ENCODE measurements around the gene CCDC85A.

CCDC85A gene

GRCh38 chr2:56318147-56318546 lies 134.4 kb downstream of the CCDC85A start:
- no peaks in the 10 kb centered on the region for H3K36me3 ChIP-seq (ENCODE audit: insufficient read depth, low read length)
- H3K4me1 ChIP-seq (ENCODE audit: insufficient read depth, low read length), result no peaks in the 10 kb centered on the region
- no peak overlapping the region for H3K9ac ChIP-seq (ENCODE audit: low read depth, low read length)
- H3K9me3 ChIP-seq (ENCODE audit: control insufficient read depth, insufficient read depth, low read length), result no peaks in the 10 kb centered on the region

DNA sequence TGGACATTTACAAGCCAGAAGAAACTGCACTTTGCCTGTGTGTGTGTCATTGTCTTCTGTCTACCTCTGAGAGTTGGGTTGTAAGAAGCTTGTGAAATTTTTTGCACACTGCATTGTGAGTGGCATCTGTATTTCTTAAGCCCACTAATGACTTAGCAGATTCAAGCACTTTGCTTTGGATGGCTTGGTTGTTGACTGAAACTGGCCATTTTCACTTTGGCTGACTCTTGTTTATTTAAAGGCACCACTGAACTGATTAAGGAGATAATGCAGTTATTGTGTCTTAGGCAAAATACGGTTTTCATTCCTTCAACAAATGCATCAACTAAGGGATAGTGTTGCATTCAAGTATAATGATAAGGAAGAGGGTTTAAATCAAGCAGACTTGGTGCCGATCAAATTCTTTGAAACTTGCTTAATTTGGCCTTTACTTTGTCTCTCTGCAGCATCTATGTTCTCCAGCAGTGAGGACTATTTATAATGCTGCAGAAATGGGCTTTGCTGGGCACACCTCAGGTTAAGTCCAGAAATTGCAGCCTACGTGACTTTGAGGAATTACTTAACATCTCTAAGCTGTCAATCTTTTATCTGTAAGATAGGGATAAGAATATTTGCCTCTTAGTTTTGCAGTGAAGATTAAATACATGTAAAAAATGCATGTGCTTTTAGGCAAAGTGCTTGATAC lies 142.0 kb downstream of the CCDC85A start:
- Histone ChIP-seq H3K9me3 (ENCODE audit: control insufficient read depth, insufficient read depth, low read length) (no peaks in the 10 kb centered on the region), H3K9ac (ENCODE audit: low read depth, low read length) (no peak overlapping the region)

GRCh38 chr2:56326346-56326741 lies 142.6 kb downstream of the CCDC85A start:
- no peak overlapping the region for H3K9ac ChIP-seq (ENCODE audit: low read depth, low read length)
- no peaks in the 10 kb centered on the region for H3K4me1 ChIP-seq (ENCODE audit: insufficient read depth, low read length)
- H3K36me3 ChIP-seq (ENCODE audit: insufficient read depth, low read length), result no peaks in the 10 kb centered on the region
- no peaks in the 10 kb centered on the region for H3K9me3 ChIP-seq (ENCODE audit: control insufficient read depth, insufficient read depth, low read length)

More for the DNA sequence above, 142.0 kb downstream of the CCDC85A start:
- no peaks in the 10 kb centered on the region for H3K4me1 ChIP-seq (ENCODE audit: insufficient read depth, low read length)
- H3K36me3 ChIP-seq (ENCODE audit: insufficient read depth, low read length), result no peaks in the 10 kb centered on the region

DNA sequence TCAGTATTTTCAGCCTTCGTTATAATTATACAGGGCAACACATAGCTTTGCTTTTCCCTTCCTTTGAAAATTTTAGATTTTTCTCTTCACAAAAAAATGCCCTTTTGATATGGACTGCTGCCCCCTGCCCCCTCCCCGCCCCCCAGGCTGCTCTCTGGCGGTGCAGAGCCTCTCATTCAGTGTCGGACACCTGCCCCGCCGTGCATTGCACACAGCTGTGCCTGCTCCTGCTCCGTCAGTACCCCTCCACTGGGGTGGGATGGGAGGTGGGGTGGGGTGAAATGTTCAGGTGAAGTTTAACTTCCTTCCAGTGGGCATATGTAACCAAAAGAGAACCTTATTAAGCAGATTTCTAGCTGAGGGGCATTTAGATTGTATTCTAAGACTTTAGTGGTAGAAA lies 148.0 kb downstream of the CCDC85A start:
- H3K9ac ChIP-seq (ENCODE audit: low read depth, low read length), result no peak overlapping the region
- no peaks in the 10 kb centered on the region for H3K9me3 ChIP-seq (ENCODE audit: control insufficient read depth, insufficient read depth, low read length)
- peaks cover 22% of the 10 kb centered on the region for H3K4me1 ChIP-seq (ENCODE audit: insufficient read depth, low read length)
- H3K36me3 ChIP-seq (ENCODE audit: insufficient read depth, low read length), result no peaks in the 10 kb centered on the region

GRCh38 chr2:56333812-56334485 lies 150.2 kb downstream of the CCDC85A start:
- H3K9me3 ChIP-seq (ENCODE audit: control insufficient read depth, insufficient read depth, low read length), result no peaks in the 10 kb centered on the region
- no peaks in the 10 kb centered on the region for H3K36me3 ChIP-seq (ENCODE audit: insufficient read depth, low read length)
- H3K9ac ChIP-seq (ENCODE audit: low read depth, low read length), result no peak overlapping the region
- H3K4me1 ChIP-seq (ENCODE audit: insufficient read depth, low read length), result peaks cover 30% of the 10 kb centered on the region

- no peaks in the 10 kb centered on the region for H3K9me3 ChIP-seq (ENCODE audit: control insufficient read depth, insufficient read depth, low read length)
- no peak overlapping the region for H3K9ac ChIP-seq (ENCODE audit: low read depth, low read length)
- peaks cover 32% of the 10 kb centered on the region for H3K4me1 ChIP-seq (ENCODE audit: insufficient read depth, low read length)
- no peaks in the 10 kb centered on the region for H3K36me3 ChIP-seq (ENCODE audit: insufficient read depth, low read length)
Observed at GRCh38 chr2:56334622-56335021, 150.8 kb downstream of the CCDC85A start.

- H3K9ac ChIP-seq (ENCODE audit: low read depth, low read length), result no peak overlapping the region
Observed at GRCh38 chr2:56335101-56335500, 151.3 kb downstream of the CCDC85A start.

DNA sequence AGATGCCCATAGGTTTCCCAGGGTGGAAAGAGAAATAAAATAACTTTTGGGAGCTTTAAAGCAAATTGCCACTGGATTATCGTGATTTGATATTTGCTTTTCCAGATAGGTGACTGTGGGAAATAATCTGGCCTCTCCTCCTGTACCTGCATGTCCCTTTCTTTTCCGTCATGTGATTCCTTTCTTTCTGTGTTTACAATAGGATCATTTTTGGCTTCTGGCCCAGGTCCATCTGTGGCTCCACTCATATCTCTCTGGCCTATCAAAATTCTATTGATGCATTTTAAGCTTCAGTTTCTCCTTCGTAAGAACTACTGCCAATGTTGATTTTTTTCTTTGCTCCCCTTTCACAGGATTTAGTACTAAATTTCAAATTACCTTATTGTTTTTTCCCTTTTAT lies 153.6 kb downstream of the CCDC85A start:
- Histone ChIP-seq H3K9ac (ENCODE audit: low read depth, low read length) (no peak overlapping the region), H3K4me1 (ENCODE audit: insufficient read depth, low read length) (peaks cover 32% of the 10 kb centered on the region), H3K36me3 (ENCODE audit: insufficient read depth, low read length) (no peaks in the 10 kb centered on the region), H3K9me3 (ENCODE audit: control insufficient read depth, insufficient read depth, low read length) (no peaks in the 10 kb centered on the region)

More at GRCh38 chr2:56335101-56335500, 151.3 kb downstream of the CCDC85A start:
- Histone ChIP-seq H3K36me3 (ENCODE audit: insufficient read depth, low read length) (no peaks in the 10 kb centered on the region), H3K9me3 (ENCODE audit: control insufficient read depth, insufficient read depth, low read length) (no peaks in the 10 kb centered on the region), H3K4me1 (ENCODE audit: insufficient read depth, low read length) (peaks cover 32% of the 10 kb centered on the region)

DNA sequence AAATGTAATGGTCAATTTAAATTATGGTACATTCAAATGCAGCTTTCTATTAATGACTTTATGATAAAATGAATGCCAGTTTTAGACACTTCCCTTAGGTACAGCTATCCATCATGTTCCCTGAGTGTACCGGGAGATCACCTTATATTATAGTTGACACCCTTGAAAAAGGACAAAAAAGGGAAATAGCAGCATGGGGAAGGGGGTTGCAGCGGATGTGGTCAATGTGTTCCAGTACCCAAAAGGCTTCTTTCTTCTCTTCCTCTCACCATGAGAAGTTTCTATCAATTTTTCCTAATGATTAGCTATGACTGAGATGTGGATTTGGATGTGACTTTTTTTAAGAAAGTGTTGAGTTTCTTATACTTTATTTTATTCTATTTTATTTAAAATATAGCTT lies 154.4 kb downstream of the CCDC85A start:
- peaks cover 29% of the 10 kb centered on the region for H3K4me1 ChIP-seq (ENCODE audit: insufficient read depth, low read length)
- H3K36me3 ChIP-seq (ENCODE audit: insufficient read depth, low read length), result no peaks in the 10 kb centered on the region
- H3K9ac ChIP-seq (ENCODE audit: low read depth, low read length), result no peak overlapping the region
- no peaks in the 10 kb centered on the region for H3K9me3 ChIP-seq (ENCODE audit: control insufficient read depth, insufficient read depth, low read length)

DNA sequence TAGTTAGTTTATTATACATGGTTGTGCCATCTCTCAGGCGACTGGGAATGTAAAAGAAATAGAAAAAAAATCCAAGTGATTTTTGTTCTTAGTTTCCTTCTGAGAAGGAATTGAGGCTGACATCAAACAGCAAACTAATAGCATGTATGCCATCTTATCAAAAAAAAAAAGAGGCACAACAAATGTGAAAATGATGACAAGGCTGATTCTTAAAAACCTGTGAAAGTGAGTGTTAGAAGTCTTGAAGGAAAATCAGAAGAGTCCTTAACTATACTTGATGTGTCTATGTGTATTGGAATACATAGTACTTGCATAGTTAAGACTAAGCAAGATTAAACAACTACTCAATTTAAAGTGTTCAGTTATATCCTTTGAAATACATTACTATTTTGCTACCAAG lies 161.0 kb downstream of the CCDC85A start:
- Histone ChIP-seq H3K4me1 (ENCODE audit: insufficient read depth, low read length) (peaks cover 4% of the 10 kb centered on the region; the same call in 1 of the 2 replicates), H3K9ac (ENCODE audit: low read depth, low read length) (no peak overlapping the region), H3K9me3 (ENCODE audit: control insufficient read depth, insufficient read depth, low read length) (no peaks in the 10 kb centered on the region), H3K36me3 (ENCODE audit: insufficient read depth, low read length) (no peaks in the 10 kb centered on the region)

DNA sequence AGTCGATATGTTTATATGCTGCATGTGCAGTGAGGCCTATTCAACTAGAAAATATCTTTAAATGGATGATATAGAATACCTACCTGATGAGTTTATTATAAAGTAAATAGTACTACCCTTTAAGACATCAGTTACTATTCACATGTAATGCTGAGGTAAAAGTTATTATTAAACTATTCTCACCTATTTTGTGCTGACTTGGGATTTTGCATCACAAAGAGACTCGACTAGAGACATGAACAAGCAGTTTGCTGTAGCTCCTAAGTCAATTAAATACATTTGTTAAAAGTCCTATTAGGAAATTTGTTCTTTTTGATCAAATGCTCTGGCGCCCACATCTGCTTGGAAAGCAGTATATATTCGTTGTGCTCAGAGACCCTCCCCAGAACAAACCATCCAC lies 164.1 kb downstream of the CCDC85A start:
- Histone ChIP-seq H3K9me3 (ENCODE audit: control insufficient read depth, insufficient read depth, low read length) (no peaks in the 10 kb centered on the region), H3K9ac (ENCODE audit: low read depth, low read length) (no peak overlapping the region), H3K36me3 (ENCODE audit: insufficient read depth, low read length) (no peaks in the 10 kb centered on the region), H3K4me1 (ENCODE audit: insufficient read depth, low read length) (peaks cover 4% of the 10 kb centered on the region; the same call in 1 of the 2 replicates)

- Histone ChIP-seq H3K4me1 (ENCODE audit: insufficient read depth, low read length) (peaks cover 4% of the 10 kb centered on the region; the same call in 1 of the 2 replicates), H3K9me3 (ENCODE audit: control insufficient read depth, insufficient read depth, low read length) (no peaks in the 10 kb centered on the region), H3K36me3 (ENCODE audit: insufficient read depth, low read length) (no peaks in the 10 kb centered on the region), H3K9ac (ENCODE audit: low read depth, low read length) (no peak overlapping the region)
Observed at GRCh38 chr2:56348392-56349210, 164.8 kb downstream of the CCDC85A start.

DNA sequence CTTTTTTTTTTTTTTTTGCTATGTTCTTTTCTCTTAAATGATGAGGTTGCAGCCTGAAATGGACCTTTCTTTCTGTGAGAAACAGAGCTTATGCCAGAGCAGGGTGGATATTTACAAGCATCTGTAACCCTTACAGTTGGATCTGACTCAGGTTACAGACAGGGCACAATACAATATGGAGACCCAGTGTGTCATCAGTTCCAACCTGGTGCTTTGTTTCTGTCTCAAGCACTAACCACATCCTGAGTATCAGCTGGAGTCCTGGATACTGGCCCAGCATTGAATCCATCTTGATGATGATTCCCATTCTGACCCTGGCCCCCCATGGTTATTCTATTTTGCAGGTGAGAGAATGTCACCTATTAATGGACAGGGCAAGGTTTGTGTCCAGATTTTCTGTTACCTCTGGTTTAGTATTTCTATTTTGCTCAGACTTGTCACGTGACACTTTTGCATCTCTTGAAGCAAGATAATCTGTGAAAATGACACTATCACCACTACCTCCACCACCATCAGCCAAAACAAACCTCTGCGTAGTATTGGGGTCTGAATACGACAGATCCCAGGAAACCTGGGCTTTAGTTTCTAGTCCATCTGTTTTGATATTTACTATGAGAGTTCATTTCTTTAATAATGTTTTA lies 174.0 kb downstream of the CCDC85A start:
- Histone ChIP-seq H3K36me3 (ENCODE audit: insufficient read depth, low read length) (no peaks in the 10 kb centered on the region), H3K9me3 (ENCODE audit: control insufficient read depth, insufficient read depth, low read length) (no peaks in the 10 kb centered on the region), H3K4me1 (ENCODE audit: insufficient read depth, low read length) (no peaks in the 10 kb centered on the region), H3K9ac (ENCODE audit: low read depth, low read length) (no peak overlapping the region)

DNA sequence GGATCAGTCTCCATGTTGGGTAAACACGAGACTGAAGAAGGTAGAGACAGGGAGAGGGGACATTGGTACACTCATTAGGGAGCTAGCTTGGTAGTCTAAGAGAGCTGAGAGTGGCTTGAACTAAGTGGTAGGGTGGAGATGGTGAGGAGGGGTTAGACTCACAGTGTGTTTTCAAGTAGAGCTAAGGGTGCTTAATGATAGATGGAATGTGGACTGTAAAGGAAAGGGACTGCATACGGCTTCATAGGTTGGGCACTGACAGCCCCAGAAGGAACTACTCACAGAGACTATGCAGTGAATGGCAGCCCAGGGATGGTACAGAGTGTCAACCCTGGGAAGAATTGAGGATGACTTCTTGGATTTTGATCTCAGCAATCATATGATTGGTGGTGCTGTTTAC lies 178.1 kb downstream of the CCDC85A start:
- no peaks in the 10 kb centered on the region for H3K4me1 ChIP-seq (ENCODE audit: insufficient read depth, low read length)
- no peaks in the 10 kb centered on the region for H3K36me3 ChIP-seq (ENCODE audit: insufficient read depth, low read length)
- no peaks in the 10 kb centered on the region for H3K9me3 ChIP-seq (ENCODE audit: control insufficient read depth, insufficient read depth, low read length)
- H3K9ac ChIP-seq (ENCODE audit: low read depth, low read length), result no peak overlapping the region
